Skeletal muscle tissue (tissue), 4 donors: ENCODE data around the gene UGT1A1. TPM values are rescaled to one million over a fixed set of nuclear protein-coding genes. Genes with fewer than 3 reads are reported as not detected.

Experiments used
- H3K27ac ChIP-seq: one replicate; pipeline ENCODE4 v1.7.0; 2013; ENCODE audit warnings: mild to moderate bottlenecking, low read depth, low read length, inconsistent platforms
- H3K27me3 ChIP-seq, 3 donors: one replicate each; pipeline ENCODE4 v1.7.0; 2013; ENCODE audit warnings: low read length in 3 of 3; ENCODE audit not compliant: control insufficient read depth in 3 of 3, insufficient read depth in 3 of 3
- H3K36me3 ChIP-seq, 3 donors: one replicate each; pipeline ENCODE4 v1.7.0; 2013; ENCODE audit warnings: low read length in 3 of 3; ENCODE audit not compliant: control insufficient read depth in 3 of 3, insufficient read depth in 3 of 3
- H3K4me1 ChIP-seq, 3 donors: one replicate each; pipeline ENCODE4 v1.7.0; 2013; ENCODE audit warnings: low read length in 3 of 3, mild to moderate bottlenecking in 3 of 3; ENCODE audit not compliant: control insufficient read depth in 3 of 3, insufficient read depth in 3 of 3
- H3K4me3 ChIP-seq, 3 donors: one replicate each; pipeline ENCODE4 v1.7.0; 2013; ENCODE audit warnings: low read length in 3 of 3
- H3K9ac ChIP-seq, 3 donors: one replicate each; pipeline ENCODE4 v1.7.0; 2013; ENCODE audit warnings: low read length in 3 of 3, mild to moderate bottlenecking in 3 of 3, moderate library complexity in 2 of 3, low read depth in 1 of 3
- H3K9me3 ChIP-seq, 3 donors: one replicate each; pipeline ENCODE4 v1.7.0; 2013; ENCODE audit warnings: low read length in 3 of 3; ENCODE audit not compliant: control insufficient read depth in 3 of 3
- total RNA-seq: library from RNA; depleted of rRNA; stranded (reverse); fragments of >200 nt; gene quantifications from one replicate; pipeline ENCODE4 v1.2.3, GENCODE V29; 2014
- donor health status: Osteomylitis.

Gene UGT1A1
- total RNA-seq, 1 donor from 2014 or later = not detected

DNA sequence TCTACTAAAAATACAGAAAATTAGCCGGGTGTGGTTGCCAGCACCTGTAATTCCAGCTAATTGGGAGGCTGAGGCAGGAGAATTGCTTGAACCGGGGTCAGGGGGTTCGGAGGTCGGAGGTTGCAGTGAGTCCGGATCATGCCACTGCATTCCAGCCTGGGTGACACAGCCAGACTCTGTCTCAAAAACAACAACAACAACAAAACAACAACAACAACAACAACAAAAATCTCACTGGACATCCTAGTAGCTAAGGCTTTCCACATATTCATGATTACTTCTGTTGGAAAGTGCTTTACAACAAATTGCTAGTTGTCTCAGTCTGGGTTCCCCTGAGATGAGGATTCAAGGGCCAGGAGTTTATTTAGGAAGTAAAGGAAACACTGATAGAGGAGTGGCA, 13.8 kb downstream of the UGT1A1 start:
- no peaks in the 10 kb centered on the region for H3K36me3 ChIP-seq
- H3K27me3 ChIP-seq = peaks cover 0 to 7% (median 5%) of the 10 kb centered on the region in 3 donors
- H3K9me3 ChIP-seq = peaks cover 1 to 4% (median 3%) of the 10 kb centered on the region in 3 donors
- H3K4me1 ChIP-seq = no peaks in the 10 kb centered on the region
- H3K9ac ChIP-seq = no peak overlapping the region
- H3K4me3 ChIP-seq = no peak overlapping the region
- no peak overlapping the region for H3K27ac ChIP-seq

DNA sequence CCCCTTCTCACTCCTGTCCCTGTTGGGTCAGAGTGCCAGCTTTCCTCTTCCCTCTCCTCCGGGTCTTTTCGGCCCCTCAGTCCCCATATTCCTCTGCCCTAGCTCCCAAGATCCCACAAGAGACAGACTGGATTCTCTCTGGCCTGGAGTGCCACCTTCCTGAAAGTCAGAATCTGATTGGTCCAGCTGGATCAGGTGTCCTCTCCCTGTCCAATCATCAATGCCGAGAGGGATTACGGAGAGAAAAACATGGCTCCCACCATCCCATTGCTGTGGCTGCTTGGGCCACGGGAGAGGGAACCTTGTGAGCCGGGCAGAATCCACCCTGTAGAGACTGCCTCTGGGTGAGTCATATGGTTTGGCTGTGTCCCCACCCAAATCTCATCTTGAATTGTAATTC, 15.3 kb downstream of the UGT1A1 start:
- no peak overlapping the region for H3K9ac ChIP-seq
- H3K4me1 ChIP-seq = no peaks in the 10 kb centered on the region
- peaks cover 0 to 9% (median 5%) of the 10 kb centered on the region in 3 donors for H3K27me3 ChIP-seq
- peaks cover 4 to 6% (median 4%) of the 10 kb centered on the region in 3 donors for H3K9me3 ChIP-seq
- no peak overlapping the region for H3K27ac ChIP-seq
- no peak overlapping the region for H3K4me3 ChIP-seq
- no peaks in the 10 kb centered on the region for H3K36me3 ChIP-seq

DNA sequence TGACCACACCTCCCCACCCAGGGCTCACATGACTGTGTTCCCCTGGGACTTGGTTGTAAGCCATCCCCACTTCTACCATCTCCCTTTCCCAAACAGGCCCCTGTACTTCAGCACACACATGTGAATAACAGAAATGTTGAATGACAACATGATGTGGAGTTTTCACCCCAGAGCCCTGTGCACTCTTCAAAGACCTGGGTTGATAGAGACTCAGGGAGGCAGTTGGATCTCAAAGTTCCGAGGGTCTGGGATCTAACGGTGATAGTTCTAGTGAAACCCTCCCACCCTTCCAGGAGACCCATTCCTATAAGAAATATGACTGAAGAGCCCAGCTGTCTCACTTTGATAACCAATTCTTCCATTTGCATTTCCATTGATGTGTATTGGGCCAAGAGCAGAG, 18.0 kb downstream of the UGT1A1 start, which contains the start of gene MROH2A:
MROH2A (plus strand) TSS at position 301 of the 400 bp plus-strand sequence. CDS start 1,029 bp downstream, outside the sequence.
- Histone ChIP-seq H3K36me3 (no peaks in the 10 kb centered on the region), H3K9ac (no peak within 1 kb of the TSS), H3K27ac (no peak within 1 kb of the TSS), H3K9me3 (peaks cover 4 to 6% (median 6%) of the 10 kb centered on the region in 3 donors), H3K27me3 (peaks cover 0 to 5% (median 2%) of the 10 kb centered on the region in 3 donors), H3K4me3 (no peak within 1 kb of the TSS), H3K4me1 (no peaks in the 10 kb centered on the region)

DNA sequence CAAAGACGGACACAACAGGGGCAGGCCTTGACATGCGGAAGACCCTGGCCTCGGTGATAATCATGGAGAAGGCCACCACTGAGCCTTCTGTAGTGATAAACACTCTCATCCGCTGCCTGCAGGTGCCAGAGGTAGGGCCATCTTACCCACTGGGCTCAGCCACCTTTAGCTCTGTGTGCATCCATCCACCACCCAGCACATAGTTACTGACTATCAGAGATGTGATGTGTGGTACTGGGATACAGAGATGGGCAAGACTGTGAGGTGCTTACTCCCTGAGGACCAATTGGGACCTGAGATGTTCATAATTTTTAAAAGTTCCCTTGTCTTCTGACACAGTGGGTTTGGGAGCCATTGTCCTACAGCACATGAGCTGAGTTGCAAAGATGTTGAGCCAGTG, 19.7 kb downstream of the UGT1A1 start:
- Histone ChIP-seq H3K27me3 (peaks cover 0 to 5% (median 2%) of the 10 kb centered on the region in 3 donors), H3K4me3 (no peak overlapping the region), H3K4me1 (no peaks in the 10 kb centered on the region), H3K9me3 (peaks cover 4 to 6% (median 6%) of the 10 kb centered on the region in 3 donors), H3K27ac (no peak overlapping the region), H3K36me3 (no peaks in the 10 kb centered on the region), H3K9ac (no peak overlapping the region)

DNA sequence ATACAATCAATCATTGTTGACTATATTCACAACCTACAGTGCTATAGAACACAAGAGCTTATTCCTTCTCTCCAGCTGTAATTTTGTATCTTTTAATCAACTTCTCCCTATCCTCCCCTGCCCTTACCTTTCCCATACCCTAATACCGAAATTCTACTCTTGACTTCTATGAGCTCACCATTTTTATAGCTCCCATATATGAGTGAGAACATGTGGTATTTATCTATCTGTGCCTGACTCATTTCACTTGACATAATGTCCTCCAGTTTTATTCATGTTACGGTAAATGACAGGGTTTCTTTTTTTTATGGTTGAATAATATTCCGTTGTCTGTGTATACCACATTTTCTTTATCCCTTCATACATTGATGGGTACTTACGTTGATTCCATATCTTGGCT, 20.7 kb downstream of the UGT1A1 start:
- no peak overlapping the region for H3K9ac ChIP-seq
- H3K4me3 ChIP-seq = no peak overlapping the region
- H3K4me1 ChIP-seq = no peaks in the 10 kb centered on the region
- peaks cover 4 to 6% (median 6%) of the 10 kb centered on the region in 3 donors for H3K9me3 ChIP-seq
- no peaks in the 10 kb centered on the region for H3K36me3 ChIP-seq
- peaks cover 0 to 5% (median 2%) of the 10 kb centered on the region in 3 donors for H3K27me3 ChIP-seq
- H3K27ac ChIP-seq = no peak overlapping the region

DNA sequence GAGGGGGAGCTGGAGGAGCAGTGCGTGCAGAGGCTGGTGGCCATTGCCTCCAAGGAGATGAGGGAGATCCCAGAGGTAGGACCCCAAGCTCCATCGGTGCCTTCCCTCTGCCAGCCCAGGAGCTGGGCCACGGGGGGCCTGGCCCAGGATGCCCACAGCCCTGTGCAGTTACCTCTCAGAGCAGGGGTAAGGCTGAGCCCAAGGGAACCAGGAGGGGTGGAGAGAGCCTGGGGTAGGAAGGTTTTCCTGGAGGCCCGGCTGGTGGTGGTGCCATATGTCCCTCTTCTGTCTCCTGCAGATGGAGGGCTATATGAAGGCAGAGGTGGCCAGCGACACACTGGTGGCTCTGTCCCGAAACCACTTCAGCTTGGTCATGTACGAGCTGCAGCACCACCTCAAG, 29.5 kb downstream of the UGT1A1 start:
- Histone ChIP-seq H3K27ac (no peak overlapping the region), H3K27me3 (no peaks in the 10 kb centered on the region), H3K4me1 (no peaks in the 10 kb centered on the region), H3K9me3 (peaks cover 0 to 4% (median 0%) of the 10 kb centered on the region in 3 donors), H3K9ac (no peak overlapping the region), H3K4me3 (no peak overlapping the region), H3K36me3 (no peaks in the 10 kb centered on the region)

DNA sequence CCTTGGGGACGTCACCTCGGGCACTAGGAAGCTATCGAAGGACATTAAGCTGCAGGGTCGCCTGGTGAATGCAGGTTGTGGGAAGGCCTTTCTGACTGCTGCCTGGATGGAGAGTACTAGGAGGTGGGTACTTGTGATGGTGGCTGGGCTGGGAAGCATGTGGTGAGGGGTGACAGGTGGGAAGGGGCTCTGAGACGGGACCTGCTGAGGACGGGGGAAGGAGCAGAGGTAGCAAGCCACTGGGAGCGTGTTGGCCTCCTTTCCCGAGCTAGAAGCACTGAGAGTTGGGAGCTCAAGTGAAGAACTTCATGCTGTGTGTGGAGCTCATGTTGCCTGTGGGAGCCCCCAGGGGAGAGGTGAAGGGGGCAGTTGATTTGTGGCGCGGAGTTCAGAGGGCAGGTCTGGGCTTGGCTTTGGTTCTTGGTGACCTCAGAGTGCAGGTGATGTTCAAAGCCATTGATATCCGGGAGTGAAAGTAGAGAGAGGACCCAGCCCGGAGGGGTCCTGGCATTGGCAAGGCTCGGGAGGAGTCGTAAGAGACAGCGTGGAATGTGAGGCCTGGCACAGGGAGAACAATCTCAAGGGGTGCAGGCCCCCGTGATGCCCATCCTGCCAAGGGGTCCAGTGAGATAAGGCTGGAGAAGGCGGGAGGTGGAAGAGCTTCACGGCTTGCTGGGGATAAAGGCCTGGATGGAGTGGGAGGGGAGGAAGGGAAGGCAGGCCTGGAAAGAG, 31.2 kb downstream of the UGT1A1 start:
- Histone ChIP-seq H3K9me3 (peaks cover 0 to 4% (median 0%) of the 10 kb centered on the region in 3 donors), H3K27me3 (no peaks in the 10 kb centered on the region), H3K4me3 (no peak overlapping the region), H3K36me3 (no peaks in the 10 kb centered on the region), H3K4me1 (no peaks in the 10 kb centered on the region), H3K27ac (no peak overlapping the region), H3K9ac (no peak overlapping the region)

DNA sequence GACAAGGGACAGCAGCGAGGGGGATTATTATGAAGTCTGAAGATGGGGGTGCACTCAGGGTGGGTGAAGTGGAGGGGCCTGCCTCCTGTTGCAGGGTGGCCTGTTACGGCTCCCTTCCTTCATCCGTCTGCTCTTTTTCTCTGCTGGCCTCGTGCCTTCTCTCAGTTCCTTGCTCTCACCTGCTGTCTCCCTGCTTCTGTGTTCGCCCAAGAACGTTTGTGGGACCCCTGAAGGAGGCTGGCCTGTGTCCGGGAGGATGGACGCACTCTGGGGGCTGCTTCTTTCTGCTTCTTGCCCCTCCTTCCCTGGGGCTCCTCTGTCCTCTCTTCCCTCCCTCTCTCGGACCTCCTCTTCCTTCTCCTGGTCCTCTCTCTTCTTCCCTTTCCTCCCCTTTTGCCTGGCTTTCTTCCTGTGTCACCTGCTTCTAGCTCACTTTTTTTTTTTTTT, 31.8 kb downstream of the UGT1A1 start:
- Histone ChIP-seq H3K9ac (no peak overlapping the region), H3K9me3 (peaks cover 0 to 4% (median 0%) of the 10 kb centered on the region in 3 donors), H3K4me1 (no peaks in the 10 kb centered on the region), H3K27me3 (no peaks in the 10 kb centered on the region), H3K27ac (no peak overlapping the region), H3K4me3 (no peak overlapping the region), H3K36me3 (no peaks in the 10 kb centered on the region)

DNA sequence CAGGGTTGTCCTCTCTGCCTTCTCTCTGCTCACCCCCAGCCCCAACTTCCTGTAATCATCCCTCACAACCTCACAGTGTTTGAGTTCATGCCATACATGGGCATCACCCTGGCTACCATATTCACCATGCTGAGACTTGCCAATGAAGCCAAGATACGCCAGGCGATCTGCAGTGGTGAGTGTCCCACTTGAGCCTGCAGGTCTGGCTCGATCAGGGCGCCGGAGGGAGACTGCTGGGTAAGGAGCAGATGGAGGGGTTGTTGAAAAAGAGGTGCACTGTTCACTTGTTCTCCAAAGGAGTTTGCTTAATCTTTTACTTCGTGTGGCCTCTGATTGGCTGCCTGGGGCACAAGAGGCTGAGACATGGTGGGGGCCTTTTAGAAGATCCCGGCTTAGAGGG, 32.6 kb downstream of the UGT1A1 start:
- Histone ChIP-seq H3K4me1 (no peaks in the 10 kb centered on the region), H3K9ac (no peak overlapping the region), H3K4me3 (no peak overlapping the region), H3K27me3 (no peaks in the 10 kb centered on the region), H3K27ac (no peak overlapping the region), H3K9me3 (peaks cover 0 to 4% (median 0%) of the 10 kb centered on the region in 3 donors), H3K36me3 (no peaks in the 10 kb centered on the region)

DNA sequence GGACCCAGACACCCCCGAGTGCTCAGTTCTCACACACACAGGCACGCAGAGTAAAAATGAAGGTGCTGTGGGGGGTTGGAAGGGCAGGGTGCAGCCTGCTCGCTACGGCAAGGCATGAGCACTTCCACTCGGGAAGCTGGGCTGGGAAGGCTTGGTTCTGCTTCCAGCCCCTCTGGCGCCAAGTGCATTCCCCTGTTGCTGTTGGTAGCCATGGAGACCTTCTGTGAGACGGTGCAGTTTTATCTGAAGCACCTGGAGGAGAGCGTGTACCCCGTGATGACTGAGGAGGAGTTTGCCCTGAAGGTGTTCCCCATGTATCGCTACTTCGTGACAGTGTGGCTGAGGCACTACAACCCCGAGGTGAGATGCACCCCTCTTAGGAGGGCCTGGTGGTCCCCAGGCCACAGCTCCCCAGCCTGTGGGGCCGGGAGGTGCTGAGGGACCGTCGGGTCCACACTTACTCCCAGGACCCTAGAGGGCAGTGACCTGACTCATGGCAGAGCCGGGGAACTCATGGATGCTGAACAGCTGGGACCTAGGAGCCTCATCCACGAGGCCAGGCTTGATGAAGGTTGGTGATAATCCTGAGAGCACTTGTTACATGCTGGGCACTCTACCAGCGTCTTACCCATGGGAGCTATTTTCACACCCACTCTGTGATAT, 33.5 kb downstream of the UGT1A1 start:
- Histone ChIP-seq H3K4me3 (no peak overlapping the region), H3K27ac (no peak overlapping the region), H3K27me3 (no peaks in the 10 kb centered on the region), H3K4me1 (no peaks in the 10 kb centered on the region), H3K9me3 (peaks cover 0 to 4% (median 0%) of the 10 kb centered on the region in 3 donors), H3K9ac (no peak overlapping the region), H3K36me3 (no peaks in the 10 kb centered on the region)
